NCI-H1436 treated with DMSO at 0.1 percent for 48 hours (cell line): ENCODE results near the gene AGPAT2.

Experiments used
- DNase-seq: peaks from one replicate; lab custom pipeline; 2025; lab: John Stamatoyannopoulos, UW

The AGPAT2 gene

DNA sequence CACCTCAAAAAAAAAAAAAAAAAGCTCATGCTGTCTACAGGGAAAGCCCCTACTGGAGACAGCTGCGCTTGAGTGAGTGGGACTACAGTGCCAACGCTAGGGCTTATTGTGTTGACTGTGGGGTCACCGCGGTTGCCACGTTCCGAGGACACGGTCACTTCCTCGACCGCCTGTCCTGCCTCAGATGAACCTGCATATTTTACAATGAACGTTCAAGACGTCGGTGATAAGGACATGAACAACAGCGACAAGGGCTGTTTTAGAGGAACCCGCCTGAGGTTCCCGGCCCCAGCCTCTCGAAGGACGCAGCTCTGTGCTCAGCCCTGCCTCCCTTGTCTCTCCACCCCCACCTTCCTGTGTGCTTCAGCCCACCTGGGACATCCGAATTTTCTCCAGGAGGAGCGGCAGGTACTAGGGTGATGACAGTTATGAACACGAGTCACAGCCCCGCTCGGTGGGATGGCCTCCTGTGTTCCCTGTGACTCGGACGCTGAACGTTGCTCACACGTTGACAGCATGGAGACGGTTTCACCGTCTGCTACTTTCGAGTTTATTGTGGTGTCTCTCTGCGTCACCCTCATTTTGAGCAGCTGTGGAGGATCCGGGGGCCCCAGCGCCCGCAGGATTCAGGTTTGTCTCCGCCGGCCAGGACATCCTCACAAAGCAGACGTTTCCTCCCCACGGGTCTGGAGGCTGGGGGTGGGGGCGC is 13.9 kb upstream of the AGPAT2 start:
- no peak for DNase-seq

DNA sequence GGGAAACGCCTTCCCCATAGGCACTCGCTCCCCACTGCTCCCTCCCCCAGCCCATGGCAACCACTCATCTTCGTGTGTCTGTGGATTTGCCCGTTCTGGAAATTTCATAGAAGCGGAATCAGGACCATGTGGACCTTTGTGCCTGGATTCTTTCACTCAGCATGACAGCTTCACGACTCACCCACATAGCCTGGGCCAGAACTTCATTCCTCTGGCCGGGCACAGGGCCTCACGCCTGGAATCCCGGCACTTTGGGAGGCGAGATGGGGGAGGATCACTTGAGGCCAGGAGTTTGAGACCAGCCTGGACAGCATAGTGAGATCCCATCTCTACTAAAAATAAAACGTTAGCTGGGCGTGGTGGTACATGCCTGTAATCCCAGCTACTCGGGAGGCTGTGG is 13.0 kb upstream of the AGPAT2 start:
- DNase-seq: no peak

DNA sequence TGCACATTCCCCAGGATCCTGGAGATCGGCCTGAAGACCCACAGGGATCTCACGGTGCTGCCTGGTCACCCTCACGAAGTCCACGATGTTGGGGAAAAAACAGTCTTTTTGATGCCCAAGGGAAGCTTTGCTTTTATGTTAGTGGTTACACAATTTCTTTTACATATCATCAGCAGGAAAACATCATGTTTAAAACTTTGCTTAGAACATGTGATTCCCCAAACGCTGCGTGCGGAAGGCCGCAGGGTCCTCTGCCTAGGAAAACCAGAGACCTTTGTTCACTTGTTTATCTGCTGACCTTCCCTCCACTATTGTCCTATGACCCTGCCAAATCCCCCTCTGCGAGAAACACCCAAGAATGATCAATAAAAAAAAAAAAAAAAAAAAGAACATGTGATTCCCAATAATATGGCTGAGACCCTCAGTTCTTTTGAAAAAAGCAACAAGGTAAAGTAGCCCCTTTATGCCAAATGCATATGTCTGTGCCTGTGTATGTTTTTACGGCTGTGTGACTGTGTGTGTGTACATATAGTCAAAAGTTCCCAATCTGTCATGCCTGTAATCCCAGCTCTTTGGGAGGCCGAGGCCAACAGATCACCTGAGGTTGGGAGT is 11.5 kb upstream of the AGPAT2 start:
- no peak for DNase-seq

DNA sequence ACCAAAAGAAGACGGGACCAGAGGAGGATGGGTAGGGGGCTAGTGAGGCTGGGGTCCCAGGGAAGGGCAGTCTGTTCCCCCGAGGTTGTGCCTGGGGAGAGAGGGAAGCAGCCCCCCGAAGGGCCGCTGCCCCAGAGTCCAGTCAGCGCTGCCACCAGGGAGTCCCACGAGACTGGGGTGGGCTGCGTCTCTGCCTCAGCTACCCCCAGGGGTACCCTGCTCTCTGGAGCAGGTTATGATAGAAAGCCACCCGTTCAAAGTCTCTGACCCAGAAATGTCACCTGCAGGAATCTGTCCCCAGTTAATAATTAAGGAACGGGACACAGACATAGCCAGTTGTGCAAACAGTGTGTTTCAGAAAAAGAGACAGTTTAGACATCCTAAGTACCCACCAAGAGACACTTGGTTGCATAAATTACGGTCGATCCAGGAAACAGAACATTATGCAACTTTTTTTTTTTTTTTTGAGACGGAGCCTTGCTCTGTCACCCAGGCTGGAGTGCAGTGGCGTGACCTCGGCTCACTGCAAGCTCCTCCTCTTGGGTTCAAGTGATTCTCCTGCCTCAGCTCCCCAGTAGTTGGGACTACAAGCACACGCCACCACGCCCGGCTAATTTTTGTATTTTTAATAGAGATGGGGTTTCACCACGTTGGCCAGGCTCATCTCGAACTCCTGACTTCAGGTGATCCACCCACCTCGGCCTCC is 10.7 kb upstream of the AGPAT2 start:
- no peak for DNase-seq

DNA sequence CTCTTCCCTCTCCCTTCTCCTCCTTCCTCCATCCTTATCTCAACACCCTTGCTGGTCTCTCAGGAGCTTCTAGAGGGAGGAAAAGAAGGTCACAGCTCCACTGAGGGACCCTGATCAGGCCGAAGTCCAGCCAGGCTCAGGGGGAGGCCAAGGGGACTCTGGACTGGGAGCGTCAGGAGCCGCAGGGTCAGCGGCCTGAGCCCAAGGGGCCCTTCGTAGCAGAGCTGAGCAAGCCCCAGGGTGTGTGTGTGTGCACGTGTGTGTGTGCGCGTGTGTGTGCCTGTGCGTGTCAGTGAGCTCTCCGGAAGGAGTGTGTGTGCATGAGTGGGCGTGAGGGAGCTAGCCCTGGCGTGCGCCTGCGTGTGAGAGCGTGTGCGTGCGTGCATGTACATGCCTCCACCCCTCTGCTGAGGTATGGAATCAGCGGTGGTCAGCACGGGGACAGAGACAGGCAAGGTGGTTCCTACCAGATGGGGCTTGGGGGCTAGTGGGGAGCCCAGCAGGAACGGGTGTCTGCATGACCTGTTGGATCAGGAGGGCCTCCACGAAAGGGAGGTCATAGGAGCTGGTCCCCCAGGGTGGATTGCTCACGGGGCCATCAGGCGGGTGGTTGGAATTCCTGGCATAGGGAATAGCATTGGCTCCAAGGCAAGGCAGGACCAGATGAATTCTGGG is 10.0 kb upstream of the AGPAT2 start:
- no peak for DNase-seq

DNA sequence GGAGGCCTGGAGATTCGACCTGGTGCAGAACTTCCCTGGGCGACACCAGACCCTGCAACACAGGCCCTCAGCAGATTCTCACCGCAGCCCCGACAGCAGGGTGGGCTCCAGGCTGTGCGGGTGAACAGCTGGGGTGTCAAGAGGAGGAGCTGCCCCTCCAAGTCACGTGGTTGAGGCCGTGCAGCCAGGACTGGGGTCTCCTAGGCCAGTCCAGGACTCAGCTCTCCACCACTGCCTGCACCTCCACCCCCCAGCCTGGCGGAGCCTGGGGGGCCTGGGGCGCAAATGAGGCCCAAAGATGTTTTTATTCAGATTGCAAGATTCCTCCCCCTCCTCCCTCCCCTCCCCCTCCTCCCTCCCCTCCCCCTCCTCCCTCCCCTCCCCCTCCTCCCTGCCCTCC is 9.2 kb upstream of the AGPAT2 start:
- no peak for DNase-seq

DNA sequence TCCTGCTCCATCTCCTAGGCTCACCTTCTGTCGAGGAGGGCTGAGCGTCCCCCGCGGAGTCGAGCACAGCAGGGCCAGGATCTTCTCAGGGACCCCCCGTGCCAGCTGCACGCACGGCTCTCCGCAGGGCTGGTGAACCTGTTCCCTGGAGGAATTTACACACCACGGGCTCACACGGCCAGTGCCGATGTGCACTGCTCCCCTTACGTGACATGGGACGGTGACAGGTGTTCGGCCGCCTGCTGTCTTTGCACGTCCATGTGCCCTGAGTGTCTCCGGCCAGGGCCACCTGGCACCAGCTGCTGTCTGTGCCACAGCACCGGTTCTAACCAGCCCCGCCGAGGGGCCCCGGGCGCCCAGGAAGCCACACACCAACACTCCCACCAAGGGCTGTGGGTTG is 8.7 kb upstream of the AGPAT2 start:
- no peak for DNase-seq

DNA sequence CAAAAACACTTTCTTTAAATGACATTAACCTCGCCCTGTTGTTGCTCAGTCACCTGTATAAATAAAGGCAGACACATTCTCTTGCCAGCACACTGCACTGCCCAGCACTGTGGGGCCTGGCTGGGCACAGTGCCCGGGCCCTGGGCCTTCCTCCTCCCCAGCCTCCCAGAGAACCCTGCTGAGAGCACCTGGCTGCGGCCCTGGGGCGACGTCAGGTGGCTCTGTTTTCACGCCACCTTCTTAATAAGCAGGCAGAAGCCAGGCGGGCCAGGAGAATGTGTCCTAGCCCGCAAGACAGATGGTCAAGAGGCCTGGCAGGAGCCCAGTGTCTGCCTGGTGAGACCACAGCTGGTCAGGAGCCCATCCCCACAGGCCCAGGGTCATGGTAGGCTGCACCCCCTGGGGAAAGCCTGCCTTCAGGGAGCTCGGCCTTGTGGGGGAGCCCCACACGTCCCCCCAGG is 8.2 kb upstream of the AGPAT2 start:
- DNase-seq: no peak

DNA sequence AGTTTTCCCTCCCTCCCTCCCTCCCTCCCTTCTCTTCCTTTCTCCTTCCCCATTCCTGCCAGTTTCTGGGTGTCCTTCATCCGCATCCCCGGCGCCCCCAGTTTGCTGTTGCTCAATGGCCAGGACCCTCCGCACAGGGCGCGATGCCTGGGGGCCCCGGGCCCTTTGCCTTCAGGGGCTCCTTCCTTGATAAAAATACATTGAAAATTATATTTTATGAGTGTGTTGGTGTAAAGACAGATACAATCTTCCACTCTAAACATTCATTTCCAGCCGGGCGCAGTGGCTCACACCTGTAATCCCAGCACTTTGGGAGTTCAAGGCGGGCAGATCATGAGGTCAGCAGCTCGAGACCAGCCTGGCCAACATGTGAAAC is 7.6 kb upstream of the AGPAT2 start:
- no peak for DNase-seq

DNA sequence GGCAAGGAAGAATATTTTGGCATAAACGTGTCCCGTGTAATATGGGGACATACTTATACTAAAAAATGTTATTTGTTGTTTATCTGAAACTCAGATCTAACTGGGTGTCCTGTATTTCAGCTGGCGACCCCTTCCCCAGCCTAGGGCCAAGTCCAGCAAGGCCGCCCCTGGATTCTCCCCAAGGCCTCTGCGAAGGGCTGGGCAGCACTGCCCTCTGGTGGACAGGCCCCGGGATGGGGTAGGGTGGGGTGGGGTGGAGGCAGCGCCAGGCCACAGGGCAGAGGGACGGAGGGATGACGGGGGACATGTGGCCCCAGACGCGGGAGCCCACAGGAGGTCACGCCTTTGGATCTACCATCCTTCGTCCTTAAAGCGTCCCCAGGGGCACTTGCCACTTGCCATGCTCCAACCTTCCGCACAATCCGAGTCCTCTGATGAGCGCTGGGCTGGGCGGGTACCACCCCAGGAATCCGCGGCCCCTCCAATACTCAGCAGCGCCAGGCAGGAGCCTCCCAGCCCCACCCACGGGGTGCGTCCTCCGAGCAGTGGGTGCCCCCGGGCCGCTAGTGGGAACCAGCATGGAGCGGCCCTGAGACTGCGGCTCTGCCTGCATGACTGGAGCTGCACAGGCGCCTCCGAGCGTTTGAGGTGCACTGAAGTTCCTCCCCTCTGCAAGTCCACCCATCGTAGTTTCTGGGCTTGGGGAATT is 7.1 kb upstream of the AGPAT2 start:
- DNase-seq: no peak

DNA sequence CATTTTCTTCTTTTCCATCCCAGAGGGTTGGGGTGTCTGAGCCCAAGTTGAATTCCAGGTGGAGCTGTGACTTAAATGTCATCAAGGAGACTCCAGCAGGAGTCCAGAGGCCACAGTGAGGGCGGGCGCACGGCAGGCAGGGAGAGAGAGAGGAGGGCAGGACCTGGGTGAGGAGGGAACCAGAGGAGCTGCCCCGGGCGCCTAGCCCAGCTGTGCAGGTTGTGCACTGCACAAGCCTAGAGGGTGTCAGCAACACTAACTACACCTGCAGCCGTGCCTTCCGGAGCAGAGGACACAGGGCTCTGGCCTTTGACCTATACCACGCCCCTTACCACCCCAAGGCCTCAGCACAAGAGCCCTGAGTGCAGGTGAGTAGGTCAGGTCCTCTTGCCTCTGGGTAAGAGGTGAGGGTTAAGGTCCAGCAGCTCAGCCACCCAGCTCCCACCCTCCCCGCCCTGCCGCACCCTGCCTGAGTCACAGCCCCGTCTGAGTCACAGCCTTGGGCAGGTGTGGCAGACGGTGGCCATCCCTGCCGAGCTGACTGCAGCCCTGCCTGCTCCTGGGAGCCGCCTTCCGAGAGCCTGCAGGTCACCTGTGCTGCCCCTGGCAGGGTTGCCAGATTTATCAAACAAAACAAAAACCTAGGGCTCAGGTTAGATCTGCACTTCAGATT is 6.4 kb upstream of the AGPAT2 start:
- no peak for DNase-seq

DNA sequence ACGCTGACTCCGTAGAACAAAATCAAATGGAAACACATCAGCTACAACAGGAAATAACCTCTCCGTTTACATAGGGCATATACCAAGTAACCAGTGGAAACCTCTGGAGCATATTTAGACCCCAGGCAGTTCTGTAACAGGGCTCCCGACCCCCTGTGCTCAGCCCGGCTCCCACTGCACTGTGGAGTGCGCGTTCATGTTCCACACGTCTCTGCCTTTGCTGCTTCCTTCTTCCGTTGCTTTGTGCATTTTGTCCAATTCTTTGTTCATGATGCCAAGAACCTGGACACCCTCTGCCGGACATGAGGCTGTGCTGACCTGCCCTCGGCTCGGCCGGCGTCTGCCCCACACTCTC is 5.9 kb upstream of the AGPAT2 start:
- no peak for DNase-seq

DNA sequence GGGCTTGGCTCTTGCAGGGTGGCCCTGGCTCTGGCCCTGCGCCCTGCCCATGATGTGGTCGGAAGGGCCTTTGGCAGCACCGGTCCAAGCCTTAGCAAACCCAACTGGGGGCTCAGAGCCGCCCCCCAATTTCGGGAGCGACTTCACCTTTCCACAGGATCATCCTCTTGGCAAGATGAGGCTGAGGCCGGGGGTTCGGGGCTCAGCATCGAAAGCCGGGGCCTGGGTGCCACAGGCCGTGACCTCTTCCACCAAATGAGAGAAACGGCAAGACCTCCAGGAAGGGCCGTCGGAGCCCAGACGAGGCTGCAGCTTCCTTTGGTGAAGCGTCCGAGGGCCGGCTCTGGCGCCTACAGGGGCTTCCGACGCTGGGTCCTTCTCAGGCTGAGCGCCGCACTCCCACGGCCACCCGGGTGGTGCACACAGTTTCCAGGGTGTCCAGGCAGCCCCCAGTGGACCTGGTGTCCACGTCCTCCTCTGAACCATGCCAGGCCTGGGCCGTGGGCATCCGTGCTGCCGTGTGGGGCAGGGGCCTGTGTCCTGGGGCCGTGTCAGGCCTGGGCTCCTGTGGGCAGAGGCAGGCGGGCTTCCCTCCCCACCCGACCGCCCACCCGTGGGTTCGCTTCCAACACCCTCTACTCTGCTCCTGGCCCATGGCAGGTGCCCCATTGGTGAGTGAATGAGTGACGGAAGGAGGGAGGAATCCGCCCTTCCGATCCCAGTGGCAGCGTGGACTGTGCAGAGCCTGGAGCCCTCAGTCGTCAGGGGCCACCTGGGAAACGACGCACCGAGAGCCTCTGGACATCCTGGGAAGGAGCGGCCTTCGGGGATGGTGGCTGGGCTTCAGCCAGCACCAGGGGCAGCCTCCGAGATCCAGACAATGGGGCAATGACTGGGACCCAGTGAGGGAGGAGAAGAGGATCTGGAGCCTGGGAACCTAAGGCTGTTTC is 5.2 kb upstream of the AGPAT2 start:
- no peak for DNase-seq

DNA sequence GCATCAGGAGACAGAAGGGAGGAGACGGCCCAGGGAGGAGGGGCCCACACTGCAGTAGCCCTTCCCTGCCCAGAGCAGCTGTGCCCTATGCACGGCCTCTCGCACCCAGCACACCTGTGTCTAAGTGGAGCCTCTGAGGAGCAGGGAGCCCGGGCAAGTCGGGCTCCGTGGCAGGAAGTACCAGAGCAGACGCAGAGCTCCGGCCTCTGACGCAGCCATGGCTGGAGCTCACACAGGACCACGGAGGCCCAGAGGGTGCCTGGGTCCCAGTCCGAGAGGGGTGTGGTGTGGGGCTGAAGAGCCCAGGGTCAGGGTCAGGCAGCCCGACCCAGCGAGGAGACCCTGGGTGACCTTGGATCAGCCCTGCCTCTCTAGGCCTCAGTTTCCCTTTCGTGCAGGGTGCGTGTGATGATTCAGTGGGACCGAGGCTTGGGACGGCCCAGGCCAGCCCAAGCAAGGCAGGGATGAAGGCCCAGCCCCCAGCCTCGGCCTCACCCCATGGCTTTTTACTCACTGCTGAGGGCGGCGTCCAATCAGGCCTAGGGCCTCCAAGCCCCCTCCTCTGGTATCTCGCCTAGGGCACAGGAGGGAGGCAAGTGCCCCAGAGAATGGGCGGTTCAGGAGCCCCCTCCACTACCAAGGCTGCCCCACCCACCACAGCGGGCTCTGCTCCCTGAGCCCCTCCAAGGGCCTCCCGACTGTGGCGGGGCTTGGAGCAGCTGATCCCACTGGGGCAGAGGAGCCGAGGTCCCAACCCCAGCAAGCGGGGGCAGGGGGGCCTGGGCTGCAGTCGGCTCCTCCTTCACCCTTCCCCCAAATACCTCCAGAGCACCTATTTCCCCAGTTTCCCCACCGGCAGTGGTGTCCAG is 4.3 kb upstream of the AGPAT2 start:
- no peak for DNase-seq

DNA sequence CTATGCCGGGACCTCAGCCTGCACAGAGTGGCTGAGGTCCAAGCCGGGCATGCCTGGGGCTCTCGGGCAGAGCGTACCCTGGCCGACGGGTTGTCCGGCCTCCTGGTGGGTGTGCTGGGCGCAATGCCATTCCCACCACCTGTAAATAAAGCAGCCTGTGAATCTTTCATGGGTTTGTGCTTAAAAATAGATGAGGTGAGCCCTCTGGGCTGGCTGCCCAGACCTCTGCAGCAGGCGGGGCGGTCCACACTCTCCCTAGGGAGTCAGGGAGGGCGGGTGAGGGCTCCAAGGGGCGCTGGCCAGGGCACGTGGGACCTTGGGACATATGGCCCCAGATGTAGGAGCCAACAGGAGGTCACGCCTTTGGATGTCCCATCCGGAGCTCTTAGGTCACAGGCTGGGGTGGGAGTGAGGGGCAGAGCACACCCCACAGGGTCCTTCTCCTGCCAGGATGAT is 3.6 kb upstream of the AGPAT2 start:
- no peak for DNase-seq

DNA sequence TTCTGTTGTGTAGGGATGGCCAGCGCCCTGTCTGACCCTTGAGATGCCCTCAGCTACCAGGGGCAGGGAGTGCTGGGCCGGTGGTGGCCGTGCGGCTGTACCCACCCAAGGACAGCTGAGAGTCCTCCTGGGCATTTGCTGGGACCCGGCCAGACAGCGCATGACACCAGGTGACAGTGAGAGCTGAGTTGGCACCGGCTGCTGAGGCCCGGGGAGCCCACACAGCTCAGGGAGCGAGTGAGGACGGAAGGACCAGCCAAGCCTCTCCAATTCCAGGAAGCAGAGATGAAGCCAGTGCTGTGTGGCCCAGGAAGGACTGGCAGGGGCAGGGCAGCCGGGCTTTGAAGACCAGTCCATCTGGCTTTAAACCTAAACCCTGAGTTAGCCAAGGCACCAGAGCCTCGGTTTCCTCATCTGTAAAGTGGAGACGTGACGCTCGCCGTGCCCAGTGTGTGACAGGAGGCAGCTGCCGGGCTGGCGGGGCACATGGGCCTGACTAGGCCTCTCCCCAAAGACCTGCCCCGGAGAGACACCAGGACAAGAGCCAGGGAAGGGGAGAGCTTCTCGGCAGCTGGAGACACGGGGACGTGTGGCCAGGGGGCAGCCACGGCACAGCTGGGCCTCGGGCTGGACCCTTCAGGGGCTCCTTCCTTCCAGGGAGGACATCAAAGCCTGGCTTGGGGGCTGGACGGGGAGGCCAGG is 3.0 kb upstream of the AGPAT2 start:
- DNase-seq: no peak

DNA sequence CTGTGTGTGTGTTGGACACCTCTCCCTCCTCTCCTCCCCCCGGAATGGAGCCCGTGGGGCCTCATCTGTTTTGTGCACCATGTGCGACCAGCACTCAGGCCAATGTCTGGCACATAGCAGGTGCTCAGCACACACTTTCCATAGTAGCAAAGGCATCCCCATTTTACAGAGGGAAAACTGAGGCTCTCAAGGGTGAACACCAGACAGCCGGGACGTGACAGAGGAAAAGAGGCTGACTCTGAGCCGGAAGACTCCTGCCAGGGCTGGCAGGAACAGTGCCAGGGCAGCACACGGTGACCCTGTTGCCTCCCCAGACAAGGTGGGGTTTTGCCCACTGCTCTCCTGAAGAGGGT is 1.8 kb upstream of the AGPAT2 start:
- DNase-seq: no peak

DNA sequence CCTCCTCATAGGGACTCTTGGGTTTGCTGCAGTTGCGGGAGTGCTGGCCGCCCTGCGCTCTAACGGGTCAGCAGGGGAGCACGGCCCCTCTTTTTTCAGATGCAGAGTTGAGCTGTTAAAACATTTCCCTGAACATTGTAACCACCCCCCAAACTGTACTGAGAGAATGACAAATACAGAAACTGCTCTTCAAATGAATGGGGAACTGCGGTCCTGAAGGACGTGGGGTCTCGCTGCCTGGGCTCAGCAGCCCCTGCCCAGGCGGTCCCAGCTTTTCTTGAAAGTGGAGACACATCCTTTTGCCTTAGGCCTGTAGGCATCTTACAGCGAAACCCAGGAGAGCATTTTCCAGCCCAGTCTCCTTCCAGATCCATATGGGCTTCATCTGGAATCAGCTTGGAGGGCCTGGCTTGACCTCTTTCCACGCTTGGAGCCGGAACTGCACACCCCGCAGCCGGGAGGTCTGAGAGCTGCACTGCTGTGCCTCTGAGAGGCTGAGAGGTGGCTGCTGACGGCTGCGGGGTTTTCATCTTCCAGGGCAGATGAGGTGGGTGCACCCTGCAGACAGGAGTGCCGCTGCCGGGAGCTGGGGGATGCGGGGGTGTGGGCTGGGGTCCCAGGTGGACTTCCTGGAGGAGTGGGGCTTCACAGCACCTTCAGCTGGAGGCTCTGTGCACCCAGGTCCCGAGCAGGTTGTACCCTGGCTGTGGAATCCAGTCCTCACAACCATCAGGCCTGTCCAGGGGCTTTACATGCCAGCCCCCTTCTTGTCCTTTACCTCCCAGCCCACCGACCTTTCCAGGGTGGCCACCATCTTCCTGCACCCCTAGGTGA is 1.2 kb upstream of the AGPAT2 start:
- no peak for DNase-seq
